ENCODE results near the gene TMPRSS4.

The TMPRSS4 gene

GRCh38 chr11:118108513-118108912 is 31.6 kb downstream of the TMPRSS4 start:
- no peak for DNase-seq

- DNase-seq, result no peak
These were observed 32.4 kb downstream of the TMPRSS4 start for GRCh38 chr11:118109231-118109630.

DNA sequence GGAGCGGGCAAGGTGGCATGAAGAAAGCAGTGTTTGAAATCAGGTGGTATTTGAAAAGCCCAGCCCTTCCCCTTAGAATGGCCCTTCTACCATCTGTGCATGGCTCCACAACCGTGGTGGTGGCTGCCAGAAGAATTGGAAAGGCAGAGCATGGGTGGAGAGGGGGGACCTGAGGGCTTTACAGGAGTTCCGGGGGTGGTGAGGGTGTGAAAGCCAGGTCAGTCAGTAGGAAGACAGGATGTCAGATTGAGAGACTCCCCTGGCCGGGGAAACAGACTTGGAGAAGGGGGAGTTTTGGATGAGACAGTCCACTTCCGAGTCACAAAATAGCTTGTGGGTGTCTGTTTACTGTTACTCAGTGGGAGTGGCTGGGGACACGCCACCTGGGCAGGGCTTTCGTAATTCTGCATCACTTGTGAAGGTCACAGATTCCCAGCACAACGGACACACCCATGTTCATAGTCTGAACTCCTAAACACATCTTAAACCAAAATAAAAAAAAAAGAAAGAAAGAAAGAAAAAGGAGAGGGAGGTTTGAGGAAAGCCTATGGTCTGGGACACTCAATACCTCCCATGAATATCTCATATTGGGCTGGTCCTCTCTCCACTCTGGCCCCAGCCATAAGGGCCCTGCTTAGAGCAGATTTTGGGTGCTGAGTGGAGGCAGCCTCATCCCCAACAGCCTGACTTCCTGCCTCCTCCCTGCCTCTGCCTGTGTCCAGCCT is 34.3 kb downstream of the TMPRSS4 start:
- no peak for DNase-seq

DNA sequence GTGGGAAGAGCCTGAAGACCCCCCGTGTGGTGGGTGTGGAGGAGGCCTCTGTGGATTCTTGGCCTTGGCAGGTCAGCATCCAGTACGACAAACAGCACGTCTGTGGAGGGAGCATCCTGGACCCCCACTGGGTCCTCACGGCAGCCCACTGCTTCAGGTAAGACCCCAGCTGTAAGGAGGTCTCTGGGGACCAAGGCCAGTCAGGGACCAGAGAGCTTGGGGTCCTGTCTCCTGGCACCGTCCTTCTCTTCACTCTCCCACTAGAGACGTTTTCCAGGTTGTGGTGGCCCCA is 34.8 kb downstream of the TMPRSS4 start:
- no peak for DNase-seq

- no peak for DNase-seq
These were observed 36.0 kb downstream of the TMPRSS4 start for GRCh38 chr11:118112711-118113430.

- no peak for DNase-seq
These were observed 37.4 kb downstream of the TMPRSS4 start for GRCh38 chr11:118114266-118114665.

GRCh38 chr11:118115048-118115447 is 38.2 kb downstream of the TMPRSS4 start:
- no peak for DNase-seq

- no peak for DNase-seq
These were observed 41.1 kb downstream of the TMPRSS4 start for GRCh38 chr11:118117790-118118601.

- no peak for DNase-seq
These were observed 43.9 kb downstream of the TMPRSS4 start for GRCh38 chr11:118120793-118121192.

DNA sequence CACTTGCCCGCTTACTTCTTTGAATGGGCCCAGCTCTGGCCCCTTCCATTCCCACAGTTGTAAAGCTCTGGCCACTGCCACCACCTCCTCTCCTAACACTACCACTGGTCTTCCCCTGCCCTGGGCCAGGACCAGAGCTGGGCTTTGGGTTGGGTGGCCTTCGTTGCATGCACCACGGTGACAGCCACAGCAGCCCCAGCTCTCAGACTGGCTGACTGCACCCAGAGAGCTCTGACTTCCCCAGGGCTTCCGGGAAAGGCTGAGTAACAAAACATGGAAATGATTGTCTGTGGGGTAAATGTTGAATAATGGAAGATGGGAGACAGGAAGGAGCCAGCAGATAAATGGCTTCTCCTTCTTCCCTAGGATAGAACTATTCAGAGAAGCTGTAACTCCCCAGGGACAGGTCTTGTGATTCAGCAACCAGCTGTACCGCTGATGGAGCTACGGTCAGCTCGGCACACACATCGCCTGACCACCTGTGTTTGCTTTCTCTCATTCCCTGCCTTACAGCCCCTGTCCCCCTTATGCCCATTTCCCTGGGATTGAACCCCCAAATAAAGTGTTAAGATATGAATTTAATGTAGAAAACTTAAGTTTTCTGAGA is 48.2 kb downstream of the TMPRSS4 start:
- DNase-seq, result no peak

DNA sequence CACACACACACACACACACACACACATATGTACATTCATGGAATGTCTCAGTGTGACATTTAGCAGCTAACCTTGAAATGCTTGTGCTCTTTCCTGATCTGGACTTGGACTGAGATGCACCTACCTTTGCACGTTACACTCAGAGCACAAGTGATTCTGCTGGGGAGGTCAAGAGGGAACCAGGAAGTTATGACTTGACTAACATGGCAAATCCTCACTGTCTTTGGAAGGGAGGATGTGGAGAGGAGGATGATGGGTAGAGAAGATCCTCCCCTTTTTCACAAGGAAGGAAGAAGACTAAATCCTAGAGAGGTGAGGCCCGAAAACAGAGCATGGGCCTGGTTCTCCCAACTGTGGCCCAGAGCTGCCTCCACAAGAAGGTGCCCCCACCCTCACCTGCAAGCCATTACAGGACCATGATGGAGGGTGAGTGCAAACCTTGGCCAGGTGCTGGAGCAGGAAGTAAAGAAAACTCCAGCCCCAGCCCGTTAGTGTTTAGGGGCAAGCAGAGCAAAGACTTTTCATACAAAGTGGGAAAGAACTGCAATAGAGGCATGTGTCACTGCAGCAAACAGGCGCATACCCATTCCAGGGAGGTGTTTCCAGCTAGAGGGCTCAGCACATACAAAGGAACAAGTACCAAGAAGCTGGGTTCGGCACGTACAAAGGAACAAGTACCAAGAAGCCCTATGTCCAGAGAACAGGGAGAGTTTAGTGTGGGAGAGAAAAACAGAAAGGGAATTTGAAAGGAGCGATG is 49.4 kb downstream of the TMPRSS4 start:
- DNase-seq, result no peak

DNA sequence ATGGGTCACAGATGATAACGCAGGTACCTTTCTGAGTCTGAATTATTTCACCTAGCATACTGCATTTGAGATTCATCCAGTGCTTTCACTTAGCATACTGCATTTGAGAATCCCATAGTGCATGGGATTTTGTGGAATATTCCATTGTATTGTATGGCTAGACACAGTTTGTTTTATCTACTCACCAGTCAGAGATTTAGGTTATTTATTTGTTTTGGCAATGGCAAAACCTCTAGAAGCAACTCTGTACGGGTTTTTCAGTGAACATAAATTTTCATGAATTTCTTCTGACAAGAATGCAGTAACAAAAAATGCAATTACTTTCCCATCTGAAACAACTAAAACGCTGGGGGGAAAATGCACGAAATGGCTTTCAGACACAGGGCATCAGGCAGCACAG is 51.4 kb downstream of the TMPRSS4 start:
- DNase-seq, result no peak

GRCh38 chr11:118128721-118129470 is 52.0 kb downstream of the TMPRSS4 start:
- DNase-seq, result no peak

DNA sequence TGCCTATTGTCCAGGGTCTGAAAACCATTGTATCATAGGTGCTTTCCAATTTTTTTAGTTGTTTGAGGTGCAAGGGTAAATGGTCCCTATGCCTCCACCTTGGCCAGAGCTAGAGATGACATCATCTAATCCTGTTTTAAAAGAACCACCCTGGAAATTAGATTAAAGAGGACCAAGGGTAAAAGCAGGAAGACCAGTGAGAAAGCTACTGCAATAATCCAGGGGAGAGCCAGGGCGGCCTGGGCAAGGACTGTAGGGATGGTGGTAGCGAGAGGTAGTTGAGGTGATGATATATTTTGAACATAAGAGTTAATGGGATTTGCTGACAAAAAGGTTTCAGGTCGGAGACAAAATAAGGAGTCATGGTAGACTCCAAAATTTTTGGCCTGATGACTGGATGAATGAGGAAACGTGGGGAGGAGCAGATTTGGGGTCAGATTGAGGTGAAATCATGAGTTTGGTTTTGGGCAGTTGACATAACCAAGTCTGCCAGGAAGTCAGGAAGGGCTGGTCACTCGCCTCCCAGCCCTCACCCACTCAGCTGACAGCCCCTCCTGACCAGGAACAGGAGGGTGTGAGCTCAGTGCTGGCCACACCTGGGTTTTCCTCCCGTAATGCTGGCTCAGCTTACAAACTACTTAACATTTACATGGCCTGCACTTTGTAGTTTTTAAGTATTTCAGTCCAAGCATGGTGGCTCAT is 52.7 kb downstream of the TMPRSS4 start:
- no peak for DNase-seq

DNA sequence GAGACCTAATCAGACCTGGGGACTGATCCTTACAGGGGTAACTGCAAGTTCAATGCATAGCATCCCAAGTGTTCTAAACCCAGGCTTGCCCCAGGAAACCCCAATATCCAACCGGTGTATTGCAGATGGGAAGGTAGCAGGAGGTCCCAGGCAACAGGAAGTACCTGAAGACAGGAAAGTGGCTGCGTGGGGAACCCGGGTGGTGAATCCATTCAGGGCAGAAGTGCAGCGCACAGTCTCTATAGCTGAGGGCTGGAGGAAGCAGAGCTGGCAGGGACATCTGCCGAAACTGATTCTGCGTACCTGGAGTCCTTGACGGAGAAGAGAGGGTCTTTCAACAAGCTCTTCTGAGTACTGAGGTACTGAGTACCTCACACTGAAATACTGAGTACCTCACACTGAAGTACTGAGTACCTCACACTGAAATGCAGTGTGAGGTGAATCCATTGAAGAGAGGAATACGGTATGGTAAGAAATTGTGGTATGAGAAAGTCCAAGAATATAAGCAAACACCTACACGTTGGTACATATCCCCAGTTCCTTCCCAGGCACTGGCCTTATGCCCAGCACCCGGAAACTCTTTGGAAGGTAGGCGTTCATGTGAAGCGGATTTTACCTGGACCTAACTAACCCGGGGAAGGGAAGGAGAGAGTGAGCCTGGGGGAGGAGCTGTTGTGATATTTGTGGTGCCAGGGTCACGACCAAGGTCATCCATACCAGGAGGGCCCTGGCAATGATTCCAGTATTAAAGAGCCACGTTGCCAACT is 55.7 kb downstream of the TMPRSS4 start:
- no peak for DNase-seq

- DNase-seq, result no peak
These were observed 56.9 kb downstream of the TMPRSS4 start for GRCh38 chr11:118133816-118134215.

DNA sequence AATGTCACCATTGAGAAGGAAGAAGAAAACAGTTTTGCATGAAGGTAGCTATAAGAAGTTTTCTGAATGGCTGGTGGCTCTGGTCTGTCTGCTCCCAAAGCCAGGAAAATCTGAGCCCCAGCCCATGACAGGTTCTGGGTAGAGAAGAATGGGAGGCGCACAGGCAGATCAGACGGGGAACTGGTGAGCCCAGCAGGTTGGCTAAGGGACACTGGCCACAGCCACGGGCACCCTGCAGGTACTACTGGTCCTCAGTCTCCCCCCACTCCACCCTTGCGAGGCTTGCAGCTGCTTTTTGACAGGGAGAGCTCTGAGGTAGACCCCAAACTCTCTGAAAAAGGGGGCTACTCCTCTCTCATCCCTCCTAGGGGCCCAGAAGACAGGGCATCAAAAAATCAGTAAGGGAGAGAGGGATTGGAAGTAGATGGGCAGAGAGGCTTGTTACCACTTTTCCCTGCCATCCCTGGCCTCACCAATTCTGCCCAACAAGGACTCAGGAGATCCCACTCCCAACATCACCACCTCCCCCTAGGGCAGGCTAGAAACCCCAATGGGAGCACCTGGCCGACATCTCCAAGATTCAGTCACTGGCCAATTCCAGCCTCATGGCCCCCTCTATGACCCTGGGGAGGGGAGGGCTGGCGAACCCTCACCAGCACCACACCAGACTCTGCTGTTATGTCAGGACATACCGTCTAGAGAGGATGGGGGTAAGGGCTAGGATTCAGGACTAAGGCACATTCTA is 58.3 kb downstream of the TMPRSS4 start:
- DNase-seq, result no peak

- no peak for DNase-seq
These were observed 58.9 kb downstream of the TMPRSS4 start for GRCh38 chr11:118135796-118136165.

DNA sequence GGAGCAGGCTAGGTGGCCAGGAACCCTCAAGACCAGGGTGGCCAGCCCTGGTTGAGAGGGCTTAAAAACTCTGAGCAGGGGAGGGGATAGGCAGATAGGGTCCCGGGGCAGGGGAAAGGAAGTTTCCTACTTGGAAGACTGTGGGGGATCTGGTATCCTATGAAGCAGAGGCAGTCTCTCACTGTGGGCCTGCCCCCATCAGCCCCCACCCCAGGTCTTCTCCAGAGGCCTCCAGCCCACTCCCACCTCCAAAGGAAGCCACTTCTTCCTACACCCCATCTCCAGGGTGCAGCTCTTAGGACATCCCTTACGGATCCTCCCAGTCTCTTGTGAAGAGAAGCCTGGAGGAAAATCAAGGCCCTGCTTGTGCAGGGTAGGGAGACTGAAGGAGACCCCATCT is 59.5 kb downstream of the TMPRSS4 start:
- DNase-seq, result no peak

DNA sequence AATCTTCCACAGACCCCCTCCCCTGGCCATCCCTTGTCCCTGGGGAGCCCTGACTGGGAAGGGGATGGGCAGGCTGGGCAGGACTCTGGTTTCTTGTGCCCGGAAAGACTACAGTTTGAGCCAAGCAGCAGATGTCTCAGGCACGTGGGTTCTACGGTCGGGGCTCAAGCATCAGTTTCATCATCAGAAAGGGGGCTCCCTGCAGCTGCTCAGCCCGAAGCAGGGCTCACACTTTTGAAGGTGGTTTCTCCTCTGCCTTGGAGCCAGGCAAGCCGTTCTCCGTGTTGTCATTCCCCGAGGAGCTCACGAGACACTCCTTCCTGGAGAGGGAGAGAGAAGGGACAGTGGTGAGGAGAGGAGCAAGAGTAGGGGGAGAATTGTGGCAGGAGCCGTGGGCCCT is 59.9 kb downstream of the TMPRSS4 start:
- no peak for DNase-seq
